H1 (cell line): Measurements from ENCODE around the gene ACTG2. TPM values are rescaled to one million over a fixed set of nuclear protein-coding genes. Genes with fewer than 3 reads are reported as not detected.

Experiments
- CTCF ChIA-PET: fragments of 300-600 bp; sonication (Branson Sonifier 250); formaldehyde crosslinking; loops from one replicate; lab custom pipeline; 2021; ENCODE audit not compliant: partially characterized antibody; lab: Charles Lee
- POLR2A ChIA-PET: fragments of 300-600 bp; sonication (Branson Sonifier 250); formaldehyde crosslinking; loops from one replicate; lab custom pipeline; 2021; ENCODE audit warnings: inconsistent platforms; ENCODE audit not compliant: partially characterized antibody; lab: Charles Lee
- DNase-seq, 2 experiments: peaks; one replicate each; pipeline versions ENCODE4 v3.0.0 to v3.0.0-alpha.2; 2010 to 2022; ENCODE audit warnings: low spot score in 2 of 2, low read depth in 1 of 2, mixed read lengths in 1 of 2
- FAIRE-seq: peaks from 2 replicates; lab custom pipeline; 2011; peaks lifted over from hg19 to GRCh38; lab: Jason Lieb, UNC
- H2AFZ ChIP-seq: 2 replicates; pipeline ENCODE4 v1.8.1; 2012; ENCODE audit warnings: low read length, inconsistent platforms
- H2AK5ac ChIP-seq: 2 replicates; pipeline ENCODE4 v1.6.1; 2013; ENCODE audit warnings: low read depth, low read length
- H2BK120ac ChIP-seq: replicated peaks from 2 replicates; pipeline ENCODE3; 2013; ENCODE audit warnings: low read depth, low read length, inconsistent platforms
- H2BK12ac ChIP-seq: 2 replicates; pipeline ENCODE4 v1.6.1; 2013; ENCODE audit warnings: low read depth, low read length
- H2BK15ac ChIP-seq: 2 replicates; pipeline ENCODE4 v1.6.1; 2013; ENCODE audit warnings: low read length
- H2BK20ac ChIP-seq: 2 replicates; pipeline ENCODE4 v1.6.1; 2013; ENCODE audit warnings: low read length
- H2BK5ac ChIP-seq: 2 replicates; pipeline ENCODE4 v1.6.1; 2013; ENCODE audit warnings: low read depth, low read length
- H3K14ac ChIP-seq: 2 replicates; pipeline ENCODE4 v1.6.1; 2013; ENCODE audit warnings: inconsistent platforms; ENCODE audit not compliant: insufficient read length
- H3K18ac ChIP-seq: 2 replicates; pipeline ENCODE4 v1.6.1; 2013; ENCODE audit warnings: low read length; ENCODE audit errors: extremely low read depth
- H3K23ac ChIP-seq: 2 replicates; pipeline ENCODE4 v1.6.1; 2013; ENCODE audit warnings: inconsistent platforms; ENCODE audit not compliant: insufficient read length
- H3K23me2 ChIP-seq: 2 replicates; pipeline ENCODE4 v1.6.1; 2013; ENCODE audit warnings: low read depth, low read length
- H3K27ac ChIP-seq: 2 replicates; pipeline ENCODE4 v1.6.1; 2011; ENCODE audit warnings: low read depth, low read length, inconsistent platforms
- H3K27me3 ChIP-seq, 4 experiments: replicated peaks in 1 of 4; 1 replicate in 1 of 4; 2 replicates in 3 of 4; pipeline versions ENCODE4 v1.6.1 to v1.8.1; 2011 to 2013; ENCODE audit warnings: low read length in 3 of 4, mild to moderate bottlenecking in 3 of 4, inconsistent platforms in 2 of 4, mixed read lengths in 2 of 4, moderate library complexity in 1 of 4; ENCODE audit not compliant: control insufficient read depth in 3 of 4, insufficient read depth in 3 of 4; ENCODE audit errors: extremely low read depth in 1 of 4
- H3K36me3 ChIP-seq, 4 experiments: 2 replicates each; pipeline versions ENCODE4 v1.6.1 to v1.8.1; 2011 to 2013; ENCODE audit warnings: mild to moderate bottlenecking in 4 of 4, low read length in 3 of 4, moderate library complexity in 2 of 4, control low read depth in 1 of 4, inconsistent platforms in 1 of 4; ENCODE audit not compliant: insufficient read depth in 4 of 4, control insufficient read depth in 2 of 4
- H3K4ac ChIP-seq: replicated peaks from 2 replicates; pipeline ENCODE3; 2013; ENCODE audit warnings: low read length, low read depth, mixed read lengths, inconsistent platforms; ENCODE audit not compliant: insufficient read length
- H3K4me1 ChIP-seq, 4 experiments: replicated peaks in 1 of 4; 1 replicate in 1 of 4; 2 replicates in 3 of 4; pipeline versions ENCODE4 v1.6.1 to v1.8.1; 2011 to 2013; ENCODE audit warnings: low read length in 3 of 4, inconsistent platforms in 2 of 4, mixed read lengths in 1 of 4; ENCODE audit not compliant: insufficient read depth in 4 of 4, control insufficient read depth in 3 of 4
- H3K4me2 ChIP-seq, 2 experiments: 2 replicates each; pipeline versions ENCODE4 v1.6.1 to v1.8.1; 2011 to 2013; ENCODE audit warnings: low read depth in 2 of 2, low read length in 2 of 2, control low read depth in 1 of 2, inconsistent platforms in 1 of 2, mild to moderate bottlenecking in 1 of 2; ENCODE audit not compliant: insufficient read depth in 1 of 2
- H3K4me3 ChIP-seq, 4 experiments: fragments of 200-600, 300-600 bp in 1 of 4; sonication (generic), shearing (Covaris generic), sonication (Bioruptor Twin) in 1 of 4; 2 replicates each; pipeline versions ENCODE4 v1.5.1 to v1.8.1; 2011 to 2016; ENCODE audit warnings: low read length in 4 of 4, low read depth in 3 of 4, control low read depth in 2 of 4, inconsistent platforms in 2 of 4, mild to moderate bottlenecking in 2 of 4, mixed read lengths in 1 of 4, moderate library complexity in 1 of 4; ENCODE audit not compliant: insufficient read depth in 2 of 4; ENCODE audit errors: extremely low read depth in 1 of 4
- H3K56ac ChIP-seq: replicated peaks from 2 replicates; pipeline ENCODE3; 2013; ENCODE audit warnings: low read depth, mild to moderate bottlenecking, mixed read lengths, low read length, inconsistent platforms; ENCODE audit not compliant: insufficient read length
- H3K79me1 ChIP-seq: 2 replicates; pipeline ENCODE4 v1.6.1; 2013; ENCODE audit warnings: low read depth, low read length, control low read depth
- H3K79me2 ChIP-seq, 2 experiments: 2 replicates each; pipeline versions ENCODE4 v1.6.1 to v1.8.1; 2012 to 2013; ENCODE audit warnings: low read length in 2 of 2, mild to moderate bottlenecking in 2 of 2, inconsistent platforms in 1 of 2; ENCODE audit not compliant: insufficient read depth in 2 of 2, control insufficient read depth in 1 of 2
- H3K9ac ChIP-seq, 4 experiments: replicated peaks in 1 of 4; 1 replicate in 1 of 4; 2 replicates in 3 of 4; pipeline versions ENCODE4 v1.6.1 to v1.8.1; 2011 to 2013; ENCODE audit warnings: low read depth in 3 of 4, low read length in 3 of 4, control low read depth in 2 of 4, mild to moderate bottlenecking in 2 of 4, moderate library complexity in 2 of 4, inconsistent platforms in 1 of 4; ENCODE audit errors: extremely low read depth in 1 of 4
- H3K9me3 ChIP-seq, 2 experiments: 2 replicates each; pipeline versions ENCODE4 v1.6.1 to v1.8.1; 2012 to 2013; ENCODE audit warnings: mild to moderate bottlenecking in 2 of 2, moderate library complexity in 2 of 2, control low read depth in 1 of 2, inconsistent platforms in 1 of 2, low read depth in 1 of 2, low read length in 1 of 2, mixed read lengths in 1 of 2; ENCODE audit not compliant: insufficient read depth in 2 of 2
- H4K20me1 ChIP-seq, 2 experiments: replicated peaks in 1 of 2; 2 replicates each; pipeline versions ENCODE3 to v1.8.1; 2011 to 2013; ENCODE audit warnings: inconsistent platforms in 2 of 2, low read length in 2 of 2, mild to moderate bottlenecking in 1 of 2; ENCODE audit not compliant: insufficient read depth in 2 of 2, control insufficient read depth in 1 of 2
- H4K5ac ChIP-seq: 2 replicates; pipeline ENCODE4 v1.6.1; 2013; ENCODE audit warnings: low read length, low read depth, mixed read lengths, inconsistent platforms; ENCODE audit not compliant: insufficient read length
- H4K8ac ChIP-seq: 2 replicates; pipeline ENCODE4 v1.8.0; 2013; ENCODE audit warnings: mild to moderate bottlenecking, moderate library complexity, low read length, inconsistent platforms; ENCODE audit not compliant: insufficient read depth; ENCODE audit errors: extremely low read depth
- H4K91ac ChIP-seq: replicated peaks from 2 replicates; pipeline ENCODE3; 2013; ENCODE audit warnings: low read length, mixed read lengths, inconsistent platforms; ENCODE audit not compliant: insufficient read length
- BCL11A ChIP-seq, 2 experiments: IDR thresholded peaks; one replicate each; pipeline ENCODE4 v1.6.1; 2011; ENCODE audit warnings: low read depth in 2 of 2, low read length in 2 of 2, mild to moderate bottlenecking in 2 of 2
- BRCA1 ChIP-seq: IDR thresholded peaks from 2 replicates; pipeline ENCODE4 v1.6.1; 2012; ENCODE audit warnings: low read depth, low read length, improper control_type of control experiment
- CBX8 ChIP-seq: fragments of 300-800, 300-1000 bp; sonication (generic); IDR thresholded peaks from 2 replicates; pipeline ENCODE4 v1.7.1; 2016; ENCODE audit warnings: low read depth, low read length, borderline replicate concordance
- CHD2 ChIP-seq: IDR thresholded peaks from 2 replicates; pipeline ENCODE4 v1.6.1; 2012; ENCODE audit warnings: low read length, improper control_type of control experiment
- CTBP2 ChIP-seq: IDR thresholded peaks from 2 replicates; pipeline ENCODE4 v1.7.0; 2011; ENCODE audit warnings: borderline replicate concordance, mild to moderate bottlenecking, moderate library complexity, mixed read lengths, low read length; ENCODE audit not compliant: insufficient read depth, insufficient read length
- PHF8 ChIP-seq: fragments of 200-600 bp; sonication (generic); conservative IDR thresholded peaks from 2 replicates; pipeline ENCODE4 v1.7.1; 2012; ENCODE audit warnings: low read depth, mild to moderate bottlenecking, inconsistent platforms, low read length, moderate library complexity
- POLR2AphosphoS5 ChIP-seq: IDR thresholded peaks from 2 replicates; pipeline ENCODE4 v1.6.1; 2011; ENCODE audit warnings: low read depth, low read length
- RFX5 ChIP-seq: IDR thresholded peaks from 2 replicates; pipeline ENCODE4 v1.6.1; 2011; ENCODE audit warnings: low read depth, low read length, improper control_type of control experiment, borderline replicate concordance
- RXRA ChIP-seq: IDR thresholded peaks from 2 replicates; pipeline ENCODE4 v1.6.1; 2011; ENCODE audit warnings: low read depth, mild to moderate bottlenecking, low read length, moderate library complexity; ENCODE audit not compliant: insufficient read depth
- SIX5 ChIP-seq: IDR thresholded peaks from 2 replicates; pipeline ENCODE4 v1.6.1; 2011; ENCODE audit warnings: mild to moderate bottlenecking, low read depth, low read length
- TAF7 ChIP-seq: optimal IDR thresholded peaks from 2 replicates; pipeline ENCODE3; 2011; ENCODE audit warnings: low read depth, mild to moderate bottlenecking, inconsistent platforms, low read length, moderate library complexity, borderline replicate concordance
- USF2 ChIP-seq: IDR thresholded peaks from 2 replicates; pipeline ENCODE4 v1.6.1; 2011; ENCODE audit warnings: low read length, improper control_type of control experiment
- WGBS, 2 experiments: shearing (Covaris generic) in 1 of 2; methylation state at CpG; one replicate each; pipeline versions ENCODE4 v1.1.6 to v1.1.7; 2013 to 2015; ENCODE audit warnings: low lambda C conversion rate in 2 of 2, mixed read lengths in 2 of 2, inconsistent platforms in 1 of 2, low coverage in 1 of 2, missing lambda C conversion rate in 1 of 2; ENCODE audit not compliant: insufficient replicate concordance in 2 of 2, insufficient coverage in 1 of 2, insufficient read length in 1 of 2; ENCODE audit errors: extremely low coverage in 1 of 2, missing lambda C conversion rate in 1 of 2; 5-methylcytosine and 5-hydroxymethylcytosine counted together
- polyA plus RNA-seq, 7 experiments: library from polyadenylated mRNA; depleted of rRNA in 3 of 7; stranded (reverse) in 5 of 7; unstranded in 2 of 7; fragments of >200 nt in 5 of 7; fragments of 200-250 nt in 2 of 7; gene quantifications; 1 replicate in 5 of 7; 2 replicates in 1 of 7; 4 replicates in 1 of 7; pipeline versions ENCODE4 v1.2.1 to v1.2.3, GENCODE V29; 2011 to 2013; ENCODE audit warnings: missing spikeins in 2 of 7, mixed read lengths in 2 of 7
- total RNA-seq: library from RNA; stranded (reverse); fragmentation: NEBNext Ultra II Directional; extraction: Animal tissue kit (Norgen Biotek cat#: 25700); gene quantifications from 2 replicates; pipeline ENCODE4 v1.2.1, GENCODE V29; 2021

ACTG2 gene
- total and polyA plus RNA-seq, 2 of the 8 experiments (the other 6 are each of a cell fraction or from before 2014, with no cell fraction given), result 6.2 to 13.7 TPM

- no peaks in the 10 kb centered on the region for H3K4me1 ChIP-seq
- H2BK15ac ChIP-seq, result no peak overlapping the region
- H3K79me1 ChIP-seq, result no peaks in the 10 kb centered on the region
- peaks cover 0 to 20% (median 10%) of the 10 kb centered on the region in 4 experiments for H3K36me3 ChIP-seq
- no peak overlapping the region for H3K9ac ChIP-seq
- H3K4me3 ChIP-seq, result no peak overlapping the region
- no peak overlapping the region for H3K4me2 ChIP-seq
- H4K20me1 ChIP-seq, result peaks cover 0 to 1% of the 10 kb centered on the region in 2 experiments
- no peak overlapping the region for H2BK120ac ChIP-seq
- H4K91ac ChIP-seq, result no peak overlapping the region
- H3K23ac ChIP-seq, result no peak overlapping the region
- FAIRE-seq, result no peak
- 93% methylated on average over 9 of the region's 9 CpGs; no CpG with 5 or more reads in 1 of the 2 experiments for WGBS, 2 experiments
- H3K9me3 ChIP-seq, result no peaks in the 10 kb centered on the region
- H3K27me3 ChIP-seq, result no peaks in the 10 kb centered on the region
- H2BK20ac ChIP-seq, result no peak overlapping the region
- H3K18ac ChIP-seq, result no peak overlapping the region
- DNase-seq, result no peak
- no peak overlapping the region for H3K27ac ChIP-seq
- no peak overlapping the region for H2AK5ac ChIP-seq
- H3K4ac ChIP-seq, result no peak overlapping the region
- H4K8ac ChIP-seq, result no peak overlapping the region
- no peak overlapping the region for H3K14ac ChIP-seq
- H3K56ac ChIP-seq, result no peak overlapping the region
- H3K79me2 ChIP-seq, result no peaks in the 10 kb centered on the region
- no peak overlapping the region for H2AFZ ChIP-seq
- ChIA-PET POLR2A (no interaction called here), CTCF (interaction anchor here (1.2 kb wide), 1 partner anchor 69 kb away, joined by 3 read pairs; no protein-coding TSS in a partner anchor)
- H2BK5ac ChIP-seq, result no peak overlapping the region
- no peak overlapping the region for H2BK12ac ChIP-seq
- no peaks in the 10 kb centered on the region for H3K23me2 ChIP-seq
- H4K5ac ChIP-seq, result no peak overlapping the region
- no peak for TF ChIP-seq RFX5
- no peak for TF ChIP-seq PHF8
- TF ChIP-seq TAF7, result no peak
- TF ChIP-seq BRCA1, result no peak
- no peak for TF ChIP-seq BCL11A (IDR thresholded peaks at IDR 0.05; ENCODE audit: low read depth in 2 of 2, low read length in 2 of 2)
- TF ChIP-seq CBX8, result no peak
- TF ChIP-seq CHD2, result no peak
- no peak for TF ChIP-seq POLR2AphosphoS5
- TF ChIP-seq CTBP2, result no peak
- TF ChIP-seq SIX5, result no peak
- no peak for TF ChIP-seq RXRA
- TF ChIP-seq USF2, result no peak
Observed at GRCh38 chr2:73868204-73868978, 24.4 kb upstream of the ACTG2 start.
